Fibroblast of lung (primary cell): ENCODE measurements around the gene STEAP1B.

Experiments used
- CTCF ChIP-seq, 2 donors: IDR thresholded peaks in 1 of 2; conservative IDR thresholded peaks in 1 of 2; 1 replicate in 1 of 2; 2 replicates in 1 of 2; pipeline ENCODE4 v1.5.1; 2011 to 2012; ENCODE audit warnings: low read length in 2 of 2, control low read depth in 1 of 2, inconsistent platforms in 1 of 2, low read depth in 1 of 2, mild to moderate bottlenecking in 1 of 2
- EZH2 ChIP-seq: IDR thresholded peaks from 2 replicates; pipeline ENCODE4 v1.5.1; 2012; ENCODE audit warnings: low read length, control low read depth, mild to moderate bottlenecking; ENCODE audit errors: missing control alignments

- TF ChIP-seq CTCF (conservative IDR thresholded peaks at IDR 0.05 in 1 of 2, IDR thresholded peaks at IDR 0.05 in 1 of 2; ENCODE audit: low read depth in 1 of 2, low read length in 2 of 2) = no peak
- no peak for TF ChIP-seq EZH2
Measured at GRCh38 chr7:22386206-22386858, 113.7 kb downstream of the STEAP1B start.
